Measurements from ENCODE around the gene GUCY2D. TPM values are rescaled to one million over a fixed set of nuclear protein-coding genes. Genes with fewer than 3 reads are reported as not detected.

The GUCY2D gene
- polyA plus RNA-seq, 1 donor from 2014 or later, result 0.07 TPM

GRCh38 chr17:8069587-8069860 is 67.1 kb downstream of the GUCY2D start:
- no peaks in the 10 kb centered on the region for H3K9me3 ChIP-seq (ENCODE audit: low read length)
- H3K27me3 ChIP-seq (ENCODE audit: insufficient read depth, low read depth, low read length), result peaks cover 58% of the 10 kb centered on the region
- TF ChIP-seq TAF1 (IDR thresholded peaks at IDR 0.05; ENCODE audit: low read depth) (no peak), REST (IDR thresholded peaks at IDR 0.05; ENCODE audit: borderline replicate concordance) (no peak), SMC3 (conservative IDR thresholded peaks at IDR 0.05; ENCODE audit: poor library complexity) (no peak), CTCF (IDR thresholded peaks at IDR 0.05; ENCODE audit: poor library complexity, severe bottlenecking) (no peak), EP300 (conservative IDR thresholded peaks at IDR 0.05; ENCODE audit: poor library complexity, severe bottlenecking) (no peak), MXI1 (conservative IDR thresholded peaks at IDR 0.05; ENCODE audit: poor library complexity, severe bottlenecking) (no peak), RAD21 (conservative IDR thresholded peaks at IDR 0.05) (no peak), POLR2AphosphoS5 (IDR thresholded peaks at IDR 0.05) (no peak), EZH2 (IDR thresholded peaks at IDR 0.05; ENCODE audit: borderline replicate concordance, insufficient read depth, low read length, poor library complexity, severe bottlenecking) (no peak)
- H3K9me2 ChIP-seq (ENCODE audit: insufficient read depth, low read length), result no peaks in the 10 kb centered on the region
- H3K9ac ChIP-seq (ENCODE audit: low read length), result no peak overlapping the region
- no peak overlapping the region for H2AFZ ChIP-seq (ENCODE audit: low read depth, low read length)
- H3K4me3 ChIP-seq (ENCODE audit: low read length), result no peak overlapping the region
- no peaks in the 10 kb centered on the region for H3K79me2 ChIP-seq (replicated peaks; ENCODE audit: insufficient read depth, low read length)
- H3K27ac ChIP-seq (ENCODE audit: low read length), result no peak overlapping the region
- H3K36me3 ChIP-seq (ENCODE audit: insufficient read depth, low read length), result no peaks in the 10 kb centered on the region
- H3K4me2 ChIP-seq (ENCODE audit: low read length), result no peak overlapping the region
- H3F3A ChIP-seq (ENCODE audit: insufficient read depth, low read length, poor library complexity, severe bottlenecking), result no peaks in the 10 kb centered on the region
- no peaks in the 10 kb centered on the region for H4K20me1 ChIP-seq (ENCODE audit: insufficient read depth)

Other genes with a start within 250 kb of the GUCY2D start
- 2.5 and 4.4 TPM in 2 replicates for gene KDM6B, start 168.4 kb upstream of the GUCY2D start, polyA plus RNA-seq
- 4.2 and 6.7 TPM in 2 replicates for gene TMEM88, start 147.5 kb upstream of the GUCY2D start, polyA plus RNA-seq
- 99.5 and 110 TPM in 2 replicates for gene NAA38, start 145.1 kb upstream of the GUCY2D start, polyA plus RNA-seq
- gene CYB5D1, start 144.6 kb upstream of the GUCY2D start, polyA plus RNA-seq, result 21.1 and 30.4 TPM in 2 replicates
- gene CHD3, start 113.8 kb upstream of the GUCY2D start, polyA plus RNA-seq, result 115 and 159 TPM in 2 replicates
- 69.9 and 81.4 TPM in 2 replicates for gene RNF227, start 86.3 kb upstream of the GUCY2D start, polyA plus RNA-seq
- 5.6 and 7.6 TPM in 2 replicates for gene KCNAB3, start 72.8 kb upstream of the GUCY2D start, polyA plus RNA-seq
- gene TRAPPC1, start 70.7 kb upstream of the GUCY2D start, polyA plus RNA-seq, result 34.0 and 38.3 TPM in 2 replicates
- 48.7 and 52.0 TPM in 2 replicates for gene CNTROB, start 70.4 kb upstream of the GUCY2D start, polyA plus RNA-seq
- not detected in 2 replicates for gene ALOX15B, start 36.4 kb downstream of the GUCY2D start, polyA plus RNA-seq
- 0.31 and 0.34 TPM in 2 replicates for gene ALOX12B, start 85.1 kb downstream of the GUCY2D start, polyA plus RNA-seq
- gene ALOXE3, start 115.9 kb downstream of the GUCY2D start, polyA plus RNA-seq, result 0.77 and 1.6 TPM in 2 replicates
- gene HES7, start 121.5 kb downstream of the GUCY2D start, polyA plus RNA-seq, result 7.3 and 15.3 TPM in 2 replicates
- 1.9 and 2.0 TPM in 2 replicates for gene PER1, start 149.8 kb downstream of the GUCY2D start, polyA plus RNA-seq
- gene VAMP2, start 160.3 kb downstream of the GUCY2D start, polyA plus RNA-seq, result 91.6 and 98.3 TPM in 2 replicates
- 23.3 and 31.7 TPM in 2 replicates for gene TMEM107, start 173.8 kb downstream of the GUCY2D start, polyA plus RNA-seq
- 12.1 and 13.7 TPM in 2 replicates for gene BORCS6, start 187.6 kb downstream of the GUCY2D start, polyA plus RNA-seq
- gene AURKB, start 208.0 kb downstream of the GUCY2D start, polyA plus RNA-seq, result 0.84 and 4.8 TPM in 2 replicates
- 11.9 and 16.5 TPM in 2 replicates for gene CTC1, start 245.4 kb downstream of the GUCY2D start, polyA plus RNA-seq
- 11.0 and 11.7 TPM in 2 replicates for gene PFAS, start 246.7 kb downstream of the GUCY2D start, polyA plus RNA-seq

Measured in neural cell (in vitro differentiated cells).